Measurements from ENCODE around the gene ENOX1.

The ENOX1 gene

GRCh38 chr13:43431841-43432240 is 354.9 kb downstream of the ENOX1 start:
- no peaks in the 10 kb centered on the region for H3K4me1 ChIP-seq (ENCODE audit: insufficient read depth, low read length, severe bottlenecking)
- TF ChIP-seq CTCF (IDR thresholded peaks at IDR 0.05; ENCODE audit: low read length), result no peak
- no peak for TF ChIP-seq EZH2 (IDR thresholded peaks at IDR 0.05; ENCODE audit: borderline replicate concordance, low read length)
- H3K4me3 ChIP-seq (ENCODE audit: low read depth, low read length, poor library complexity, severe bottlenecking), result no peak overlapping the region
- H3K9ac ChIP-seq (ENCODE audit: low read length), result no peak overlapping the region
- no peaks in the 10 kb centered on the region for H3F3A ChIP-seq (ENCODE audit: insufficient read depth, low read length)
- H3K27ac ChIP-seq (ENCODE audit: low read depth, low read length, poor library complexity, severe bottlenecking), result no peak overlapping the region
- H3K79me2 ChIP-seq (ENCODE audit: insufficient read depth, low read length), result no peaks in the 10 kb centered on the region
- H3K4me2 ChIP-seq (ENCODE audit: low read length), result no peak overlapping the region
- no peaks in the 10 kb centered on the region for H3K9me2 ChIP-seq (ENCODE audit: low read depth, low read length)
- no peaks in the 10 kb centered on the region for H3K36me3 ChIP-seq (ENCODE audit: insufficient read depth, low read length)
- H2AFZ ChIP-seq (ENCODE audit: low read length), result no peak overlapping the region
- no peaks in the 10 kb centered on the region for H3K27me3 ChIP-seq (ENCODE audit: insufficient read depth, low read length)
- H3K9me3 ChIP-seq (ENCODE audit: low read length), result no peaks in the 10 kb centered on the region
- H4K20me1 ChIP-seq (ENCODE audit: insufficient read depth, low read length), result no peaks in the 10 kb centered on the region

GRCh38 chr13:43431290-43431716 is 355.5 kb downstream of the ENOX1 start:
- TF ChIP-seq CTCF (IDR thresholded peaks at IDR 0.05; ENCODE audit: low read length) (no peak), EZH2 (IDR thresholded peaks at IDR 0.05; ENCODE audit: borderline replicate concordance, low read length) (no peak)
- no peak overlapping the region for H3K4me2 ChIP-seq (ENCODE audit: low read length)
- no peaks in the 10 kb centered on the region for H3K9me3 ChIP-seq (ENCODE audit: low read length)
- no peaks in the 10 kb centered on the region for H3F3A ChIP-seq (ENCODE audit: insufficient read depth, low read length)
- no peaks in the 10 kb centered on the region for H3K27me3 ChIP-seq (ENCODE audit: insufficient read depth, low read length)
- no peaks in the 10 kb centered on the region for H3K36me3 ChIP-seq (ENCODE audit: insufficient read depth, low read length)
- no peaks in the 10 kb centered on the region for H3K79me2 ChIP-seq (ENCODE audit: insufficient read depth, low read length)
- no peak overlapping the region for H3K9ac ChIP-seq (ENCODE audit: low read length)
- H3K4me1 ChIP-seq (ENCODE audit: insufficient read depth, low read length, severe bottlenecking), result no peaks in the 10 kb centered on the region
- no peaks in the 10 kb centered on the region for H4K20me1 ChIP-seq (ENCODE audit: insufficient read depth, low read length)
- no peak overlapping the region for H3K4me3 ChIP-seq (ENCODE audit: low read depth, low read length, poor library complexity, severe bottlenecking)
- H3K27ac ChIP-seq (ENCODE audit: low read depth, low read length, poor library complexity, severe bottlenecking), result no peak overlapping the region
- H3K9me2 ChIP-seq (ENCODE audit: low read depth, low read length), result no peaks in the 10 kb centered on the region
- no peak overlapping the region for H2AFZ ChIP-seq (ENCODE audit: low read length)

- Histone ChIP-seq H3K4me1 (ENCODE audit: insufficient read depth, low read length, severe bottlenecking) (no peaks in the 10 kb centered on the region), H2AFZ (ENCODE audit: low read length) (no peak overlapping the region), H3K4me2 (ENCODE audit: low read length) (no peak overlapping the region), H3K27ac (ENCODE audit: low read depth, low read length, poor library complexity, severe bottlenecking) (no peak overlapping the region), H3K9ac (ENCODE audit: low read length) (no peak overlapping the region), H3K9me2 (ENCODE audit: low read depth, low read length) (no peaks in the 10 kb centered on the region), H3K36me3 (ENCODE audit: insufficient read depth, low read length) (no peaks in the 10 kb centered on the region), H3K27me3 (ENCODE audit: insufficient read depth, low read length) (no peaks in the 10 kb centered on the region), H3K9me3 (ENCODE audit: low read length) (no peaks in the 10 kb centered on the region), H3F3A (ENCODE audit: insufficient read depth, low read length) (no peaks in the 10 kb centered on the region), H3K4me3 (ENCODE audit: low read depth, low read length, poor library complexity, severe bottlenecking) (no peak overlapping the region), H4K20me1 (ENCODE audit: insufficient read depth, low read length) (no peaks in the 10 kb centered on the region), H3K79me2 (ENCODE audit: insufficient read depth, low read length) (no peaks in the 10 kb centered on the region)
- TF ChIP-seq EZH2 (IDR thresholded peaks at IDR 0.05; ENCODE audit: borderline replicate concordance, low read length), result no peak
- no peak for TF ChIP-seq CTCF (IDR thresholded peaks at IDR 0.05; ENCODE audit: low read length)
These were observed 358.1 kb downstream of the ENOX1 start for GRCh38 chr13:43428545-43429296.

Measured in OCI-LY1 (cell line).